GM23248 (cell line): ENCODE measurements around the gene DIP2C.

Experiments
- EZH2 ChIP-seq: fragments of 200-600 bp; sonication (generic); IDR thresholded peaks from 2 replicates; pipeline ENCODE4 v1.6.1; 2018; ENCODE audit warnings: antibody characterized with exemption, mild to moderate bottlenecking; ENCODE audit not compliant: insufficient read depth, poor library complexity, severe bottlenecking
- EZH2phosphoT487 ChIP-seq: fragments of 200-600 bp; sonication (generic); IDR thresholded peaks from 2 replicates; pipeline ENCODE4 v1.6.1; 2018; ENCODE audit warnings: antibody characterized with exemption, moderate library complexity, mild to moderate bottlenecking, low read depth; ENCODE audit not compliant: insufficient read depth

GRCh38 chr10:275680-276079 is 413.8 kb downstream of the DIP2C start:
- TF ChIP-seq EZH2 (no peak), EZH2phosphoT487 (no peak)
